NCI-H2029 treated with DMSO at 0.1 percent for 48 hours (cell line): ENCODE measurements around the gene NPTN.

Experiments
- DNase-seq: peaks from one replicate; lab custom pipeline; 2025; lab: John Stamatoyannopoulos, UW

Gene NPTN

DNA sequence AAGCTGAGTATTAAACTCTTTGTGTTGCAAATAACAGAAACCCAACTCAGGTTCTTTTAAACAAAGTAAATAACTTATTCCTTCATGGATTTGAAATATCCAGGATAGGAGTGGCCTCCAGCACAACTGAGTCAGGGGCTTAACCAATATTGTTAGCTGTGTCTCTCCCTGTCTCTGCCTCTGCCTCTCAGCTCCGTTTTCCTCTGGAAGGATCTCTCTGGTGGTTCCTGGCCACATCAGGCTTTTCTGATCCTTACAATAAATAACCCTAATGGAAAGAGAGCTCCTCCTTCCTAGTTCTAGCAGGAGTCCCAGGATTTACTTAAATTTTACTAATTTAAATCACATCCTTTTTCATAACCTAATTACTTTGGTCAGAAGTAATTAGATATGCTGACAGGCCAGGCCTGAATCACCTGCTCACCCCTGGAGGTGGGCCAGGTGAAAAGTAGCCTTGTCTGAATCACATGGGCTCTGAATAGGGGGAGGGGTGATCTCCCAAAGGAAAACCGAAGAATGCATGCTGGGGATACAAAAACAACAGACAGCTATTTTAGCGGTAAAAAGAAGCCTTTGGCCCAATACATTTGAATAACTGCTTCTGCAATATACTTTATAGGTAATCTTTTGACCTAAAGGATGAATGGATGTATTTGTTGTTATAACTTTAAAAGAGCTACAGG lies 114.9 kb downstream of the NPTN start:
- DNase-seq = no peak

DNA sequence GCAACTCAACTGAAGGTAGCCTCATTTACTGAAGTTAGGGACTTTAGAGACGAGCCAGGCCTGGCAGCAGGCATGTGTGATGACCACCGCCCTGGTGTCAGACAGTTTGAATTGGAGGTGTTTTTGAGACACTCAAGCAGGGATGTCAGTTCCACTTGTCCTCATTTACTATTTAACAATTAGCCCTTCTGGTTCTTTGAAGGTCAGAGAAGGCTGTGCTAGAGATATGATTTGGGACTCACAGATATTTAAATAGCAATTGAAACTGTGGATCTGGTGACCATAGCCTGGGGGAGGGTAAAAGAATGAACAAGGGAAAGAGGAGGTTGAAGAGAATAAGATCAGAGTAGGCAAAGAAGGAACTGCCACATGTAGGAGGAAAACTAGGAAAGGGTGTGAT lies 115.6 kb downstream of the NPTN start:
- no peak for DNase-seq

GRCh38 chr15:73515527-73515926 lies 117.7 kb downstream of the NPTN start:
- DNase-seq = no peak
